Measurements from ENCODE around the gene ENPP3.

Gene ENPP3

DNA sequence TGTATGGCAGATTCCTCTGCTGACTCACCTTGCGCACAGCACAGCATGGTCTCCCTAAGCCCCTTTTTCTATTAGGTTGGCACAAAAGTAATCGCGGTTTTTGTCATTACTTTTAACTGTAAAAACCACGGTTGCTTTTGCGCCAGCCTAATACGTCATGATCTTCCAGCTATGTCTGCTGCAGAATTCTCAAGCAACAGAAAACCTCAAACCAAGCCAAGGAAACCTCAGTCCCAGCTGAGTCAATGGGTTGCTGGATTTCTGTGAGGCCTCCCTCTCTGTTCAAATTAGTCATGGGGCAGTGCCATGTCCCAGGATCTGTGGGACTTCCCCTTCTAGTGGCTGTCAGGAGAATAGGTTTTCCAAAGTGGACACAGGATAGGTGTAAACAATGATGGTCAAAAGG is 155.0 kb downstream of the ENPP3 start:
- TF ChIP-seq, protein P1, sequence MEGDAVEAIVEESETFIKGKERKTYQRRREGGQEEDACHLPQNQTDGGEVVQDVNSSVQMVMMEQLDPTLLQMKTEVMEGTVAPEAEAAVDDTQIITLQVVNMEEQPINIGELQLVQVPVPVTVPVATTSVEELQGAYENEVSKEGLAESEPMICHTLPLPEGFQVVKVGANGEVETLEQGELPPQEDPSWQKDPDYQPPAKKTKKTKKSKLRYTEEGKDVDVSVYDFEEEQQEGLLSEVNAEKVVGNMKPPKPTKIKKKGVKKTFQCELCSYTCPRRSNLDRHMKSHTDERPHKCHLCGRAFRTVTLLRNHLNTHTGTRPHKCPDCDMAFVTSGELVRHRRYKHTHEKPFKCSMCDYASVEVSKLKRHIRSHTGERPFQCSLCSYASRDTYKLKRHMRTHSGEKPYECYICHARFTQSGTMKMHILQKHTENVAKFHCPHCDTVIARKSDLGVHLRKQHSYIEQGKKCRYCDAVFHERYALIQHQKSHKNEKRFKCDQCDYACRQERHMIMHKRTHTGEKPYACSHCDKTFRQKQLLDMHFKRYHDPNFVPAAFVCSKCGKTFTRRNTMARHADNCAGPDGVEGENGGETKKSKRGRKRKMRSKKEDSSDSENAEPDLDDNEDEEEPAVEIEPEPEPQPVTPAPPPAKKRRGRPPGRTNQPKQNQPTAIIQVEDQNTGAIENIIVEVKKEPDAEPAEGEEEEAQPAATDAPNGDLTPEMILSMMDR (IDR thresholded peaks at IDR 0.05; ENCODE audit: insufficient read depth, low read length, poor library complexity, severe bottlenecking): no peak
- TF ChIP-seq EZH2phosphoT487 (conservative IDR thresholded peaks at IDR 0.05; ENCODE audit: low read length): no peak
- H2AFZ ChIP-seq (ENCODE audit: low read depth, low read length, severe bottlenecking): no peak overlapping the region
- no peaks in the 10 kb centered on the region for H3K27me3 ChIP-seq (ENCODE audit: low read length)
- no peak overlapping the region for H3K4me3 ChIP-seq (ENCODE audit: insufficient read depth, low read length, poor library complexity, severe bottlenecking)
- H3K9me2 ChIP-seq (replicated peaks; ENCODE audit: insufficient read depth, low read length): no peaks in the 10 kb centered on the region
- H3K9ac ChIP-seq (ENCODE audit: low read length): no peak overlapping the region
- H3K79me2 ChIP-seq (ENCODE audit: insufficient read depth, low read length): no peaks in the 10 kb centered on the region
- H4K20me1 ChIP-seq (ENCODE audit: low read depth, low read length): no peaks in the 10 kb centered on the region
- H3K9me3 ChIP-seq (ENCODE audit: insufficient read depth, low read length): no peaks in the 10 kb centered on the region
- no peak overlapping the region for H3K4me2 ChIP-seq (ENCODE audit: low read depth, low read length, poor library complexity, severe bottlenecking)
- no peaks in the 10 kb centered on the region for H3F3A ChIP-seq (ENCODE audit: insufficient read depth)
- H3K36me3 ChIP-seq (ENCODE audit: low read length): no peaks in the 10 kb centered on the region
- H3K27ac ChIP-seq (ENCODE audit: low read depth, low read length): no peak overlapping the region

DNA sequence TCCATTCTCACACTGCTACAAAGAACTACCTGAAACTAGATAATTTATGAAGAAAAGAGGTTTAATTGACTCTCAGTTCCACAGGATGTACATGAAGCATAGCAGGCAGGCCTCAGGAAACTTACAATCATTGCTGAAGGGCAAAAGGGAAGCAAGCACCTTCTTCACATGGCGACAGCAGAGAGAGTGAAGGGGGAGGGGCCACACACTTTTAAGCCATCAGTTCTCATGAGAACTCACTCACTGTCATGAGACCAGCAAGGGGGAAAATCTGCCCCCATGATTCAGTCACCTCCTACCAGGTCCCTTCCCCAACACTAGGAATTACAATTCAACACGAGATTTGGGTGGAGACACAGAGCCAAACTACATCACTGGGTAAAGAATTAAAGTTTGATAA is 158.3 kb downstream of the ENPP3 start:
- H3K9me3 ChIP-seq (ENCODE audit: insufficient read depth, low read length): no peaks in the 10 kb centered on the region
- no peaks in the 10 kb centered on the region for H3K79me2 ChIP-seq (ENCODE audit: insufficient read depth, low read length)
- TF ChIP-seq, protein P1 (IDR thresholded peaks at IDR 0.05; ENCODE audit: insufficient read depth, low read length, poor library complexity, severe bottlenecking): no peak
- no peak for TF ChIP-seq EZH2phosphoT487 (conservative IDR thresholded peaks at IDR 0.05; ENCODE audit: low read length)
- H3F3A ChIP-seq (ENCODE audit: insufficient read depth): no peaks in the 10 kb centered on the region
- no peaks in the 10 kb centered on the region for H3K9me2 ChIP-seq (replicated peaks; ENCODE audit: insufficient read depth, low read length)
- no peaks in the 10 kb centered on the region for H3K27me3 ChIP-seq (ENCODE audit: low read length)
- no peaks in the 10 kb centered on the region for H4K20me1 ChIP-seq (ENCODE audit: low read depth, low read length)
- H3K36me3 ChIP-seq (ENCODE audit: low read length): no peaks in the 10 kb centered on the region
- H3K27ac ChIP-seq (ENCODE audit: low read depth, low read length): no peak overlapping the region
- no peak overlapping the region for H3K4me2 ChIP-seq (ENCODE audit: low read depth, low read length, poor library complexity, severe bottlenecking)
- no peak overlapping the region for H3K4me3 ChIP-seq (ENCODE audit: insufficient read depth, low read length, poor library complexity, severe bottlenecking)
- no peak overlapping the region for H3K9ac ChIP-seq (ENCODE audit: low read length)
- H2AFZ ChIP-seq (ENCODE audit: low read depth, low read length, severe bottlenecking): no peak overlapping the region
